ENCODE results near the gene KIAA1328.

Gene KIAA1328

GRCh38 chr18:37084912-37085311, 256.0 kb downstream of the KIAA1328 start:
- no peak for TF ChIP-seq CTCF (IDR thresholded peaks at IDR 0.05; ENCODE audit: borderline replicate concordance, insufficient read depth, low read depth, low read length)

GRCh38 chr18:37085362-37085761, 256.4 kb downstream of the KIAA1328 start:
- TF ChIP-seq CTCF (IDR thresholded peaks at IDR 0.05; ENCODE audit: borderline replicate concordance, insufficient read depth, low read depth, low read length) = no peak

More at GRCh38 chr18:37084912-37085311, 256.0 kb downstream of the KIAA1328 start:
- no peak overlapping the region for H3K4me3 ChIP-seq (ENCODE audit: low read depth, low read length)

GRCh38 chr18:37107748-37108522, 279.0 kb downstream of the KIAA1328 start:
- H3K4me3 ChIP-seq (ENCODE audit: low read depth, low read length) = no peak overlapping the region
- no peak for TF ChIP-seq CTCF (IDR thresholded peaks at IDR 0.05; ENCODE audit: borderline replicate concordance, insufficient read depth, low read depth, low read length)

More at GRCh38 chr18:37085362-37085761, 256.4 kb downstream of the KIAA1328 start:
- H3K4me3 ChIP-seq (ENCODE audit: low read depth, low read length) = no peak overlapping the region

- no peak for TF ChIP-seq CTCF (IDR thresholded peaks at IDR 0.05; ENCODE audit: borderline replicate concordance, insufficient read depth, low read depth, low read length)
- no peak overlapping the region for H3K4me3 ChIP-seq (ENCODE audit: low read depth, low read length)
Observed at GRCh38 chr18:37122877-37123276, 293.9 kb downstream of the KIAA1328 start.

GRCh38 chr18:37124516-37124915, 295.6 kb downstream of the KIAA1328 start:
- H3K4me3 ChIP-seq (ENCODE audit: low read depth, low read length) = no peak overlapping the region
- no peak for TF ChIP-seq CTCF (IDR thresholded peaks at IDR 0.05; ENCODE audit: borderline replicate concordance, insufficient read depth, low read depth, low read length)

- TF ChIP-seq CTCF (IDR thresholded peaks at IDR 0.05; ENCODE audit: borderline replicate concordance, insufficient read depth, low read depth, low read length) = no peak
- no peak overlapping the region for H3K4me3 ChIP-seq (ENCODE audit: low read depth, low read length)
Observed at GRCh38 chr18:37135177-37135576, 306.2 kb downstream of the KIAA1328 start.

- TF ChIP-seq CTCF (IDR thresholded peaks at IDR 0.05; ENCODE audit: borderline replicate concordance, insufficient read depth, low read depth, low read length) = no peak
- no peak overlapping the region for H3K4me3 ChIP-seq (ENCODE audit: low read depth, low read length)
Observed at GRCh38 chr18:37138456-37138855, 309.5 kb downstream of the KIAA1328 start.

All from GM12875 (cell line).